ENCODE data around the gene S100A14. TPM values are rescaled to one million over a fixed set of nuclear protein-coding genes. Genes with fewer than 3 reads are reported as not detected.
"Not testable (repeated sequence)": the region's sequence is repeated elsewhere in the genome, so short reads cannot be mapped to it uniquely, and the experiment has no call there.

The S100A14 gene
- polyA plus RNA-seq, 2 donors, result 2,532 to 3,167 TPM

GRCh38 chr1:153640861-153641260 lies 24.7 kb upstream of the S100A14 start:
- H3K36me3 ChIP-seq (ENCODE audit: control insufficient read depth in 2 of 2, insufficient read depth in 2 of 2, low read length in 1 of 2), result peaks cover 26 to 39% of the 10 kb centered on the region in 2 donors
- 70 to 73% methylated on average over 6 of the region's 6 CpGs for WGBS, 2 donors
- no peak overlapping the region for H3K27ac ChIP-seq (ENCODE audit: low read depth in 2 of 2, low read length in 1 of 2)

GRCh38 chr1:153640213-153640612 lies 24.1 kb upstream of the S100A14 start:
- H3K27ac ChIP-seq (ENCODE audit: low read depth in 2 of 2, low read length in 1 of 2), result peak overlapping the region in 1 of 2 donors; percentile 18
- not testable (repeated sequence) for H3K4me1 ChIP-seq (ENCODE audit: control insufficient read depth in 2 of 2, insufficient read depth in 2 of 2, low read length in 1 of 2); H3K27me3 ChIP-seq (ENCODE audit: control insufficient read depth in 1 of 2, insufficient read depth in 2 of 2, low read length in 2 of 2); H3K4me3 ChIP-seq (ENCODE audit: low read depth in 1 of 2, low read length in 2 of 2); H3K9me3 ChIP-seq (ENCODE audit: control insufficient read depth in 2 of 2, insufficient read depth in 1 of 2, low read depth in 1 of 2, low read length in 1 of 2)
- H3K36me3 ChIP-seq (ENCODE audit: control insufficient read depth in 2 of 2, insufficient read depth in 2 of 2, low read length in 1 of 2), result peaks cover 25 to 39% of the 10 kb centered on the region in 2 donors
- 91 to 98% methylated on average over 5 of the region's 5 CpGs for WGBS, 2 donors

More at GRCh38 chr1:153640861-153641260, 24.7 kb upstream of the S100A14 start:
- no peak overlapping the region for H3K4me3 ChIP-seq (ENCODE audit: low read depth in 1 of 2, low read length in 2 of 2)
- no peaks in the 10 kb centered on the region for H3K9me3 ChIP-seq (ENCODE audit: control insufficient read depth in 2 of 2, insufficient read depth in 1 of 2, low read depth in 1 of 2, low read length in 1 of 2)
- H3K4me1 ChIP-seq (ENCODE audit: control insufficient read depth in 2 of 2, insufficient read depth in 2 of 2, low read length in 1 of 2), result no peaks in the 10 kb centered on the region
- no peaks in the 10 kb centered on the region for H3K27me3 ChIP-seq (ENCODE audit: control insufficient read depth in 1 of 2, insufficient read depth in 2 of 2, low read length in 2 of 2)

GRCh38 chr1:153639280-153639679 lies 23.2 kb upstream of the S100A14 start:
- no peaks in the 10 kb centered on the region for H3K9me3 ChIP-seq (ENCODE audit: control insufficient read depth in 2 of 2, insufficient read depth in 1 of 2, low read depth in 1 of 2, low read length in 1 of 2)
- H3K27ac ChIP-seq (ENCODE audit: low read depth in 2 of 2, low read length in 1 of 2), result no peak overlapping the region
- peaks cover 21 to 34% of the 10 kb centered on the region in 2 donors for H3K36me3 ChIP-seq (ENCODE audit: control insufficient read depth in 2 of 2, insufficient read depth in 2 of 2, low read length in 1 of 2)
- H3K4me1 ChIP-seq (ENCODE audit: control insufficient read depth in 2 of 2, insufficient read depth in 2 of 2, low read length in 1 of 2), result no peaks in the 10 kb centered on the region
- WGBS, 2 donors, result 80% methylated on average over 3 of the region's 3 CpGs
- no peak overlapping the region for H3K4me3 ChIP-seq (ENCODE audit: low read depth in 1 of 2, low read length in 2 of 2)
- H3K27me3 ChIP-seq (ENCODE audit: control insufficient read depth in 1 of 2, insufficient read depth in 2 of 2, low read length in 2 of 2), result no peaks in the 10 kb centered on the region

- WGBS, 2 donors, result 64 to 82% methylated on average over 6 of the region's 6 CpGs
- Histone ChIP-seq H3K36me3 (ENCODE audit: control insufficient read depth in 2 of 2, insufficient read depth in 2 of 2, low read length in 1 of 2) (peaks cover 21 to 34% of the 10 kb centered on the region in 2 donors), H3K27ac (ENCODE audit: low read depth in 2 of 2, low read length in 1 of 2) (no peak overlapping the region), H3K9me3 (ENCODE audit: control insufficient read depth in 2 of 2, insufficient read depth in 1 of 2, low read depth in 1 of 2, low read length in 1 of 2) (no peaks in the 10 kb centered on the region), H3K27me3 (ENCODE audit: control insufficient read depth in 1 of 2, insufficient read depth in 2 of 2, low read length in 2 of 2) (no peaks in the 10 kb centered on the region), H3K4me1 (ENCODE audit: control insufficient read depth in 2 of 2, insufficient read depth in 2 of 2, low read length in 1 of 2) (peaks cover 0 to 3% of the 10 kb centered on the region in 2 donors), H3K4me3 (ENCODE audit: low read depth in 1 of 2, low read length in 2 of 2) (no peak overlapping the region)
These were observed 22.1 kb upstream of the S100A14 start for GRCh38 chr1:153638261-153638660.

GRCh38 chr1:153636312-153636711 lies 20.2 kb upstream of the S100A14 start:
- WGBS, 2 donors, result 93 to 95% methylated on average over 9 of the region's 9 CpGs

GRCh38 chr1:153635872-153636271 lies 19.7 kb upstream of the S100A14 start:
- peak overlapping the region; percentile 14 to 42 for H3K27ac ChIP-seq (ENCODE audit: low read depth in 2 of 2, low read length in 1 of 2)
- H3K36me3 ChIP-seq (ENCODE audit: control insufficient read depth in 2 of 2, insufficient read depth in 2 of 2, low read length in 1 of 2), result peaks cover 10 to 22% of the 10 kb centered on the region in 2 donors
- H3K9me3 ChIP-seq (ENCODE audit: control insufficient read depth in 2 of 2, insufficient read depth in 1 of 2, low read depth in 1 of 2, low read length in 1 of 2), result no peaks in the 10 kb centered on the region
- H3K4me3 ChIP-seq (ENCODE audit: low read depth in 1 of 2, low read length in 2 of 2), result peak overlapping the region in 1 of 2 donors; percentile 94
- H3K27me3 ChIP-seq (ENCODE audit: control insufficient read depth in 1 of 2, insufficient read depth in 2 of 2, low read length in 2 of 2), result no peaks in the 10 kb centered on the region
- H3K4me1 ChIP-seq (ENCODE audit: control insufficient read depth in 2 of 2, insufficient read depth in 2 of 2, low read length in 1 of 2), result peaks cover 0 to 4% of the 10 kb centered on the region in 2 donors
- WGBS, 2 donors, result 81 to 86% methylated on average over 7 of the region's 7 CpGs

More at GRCh38 chr1:153636312-153636711, 20.2 kb upstream of the S100A14 start:
- Histone ChIP-seq H3K9me3 (ENCODE audit: control insufficient read depth in 2 of 2, insufficient read depth in 1 of 2, low read depth in 1 of 2, low read length in 1 of 2) (no peaks in the 10 kb centered on the region), H3K4me3 (ENCODE audit: low read depth in 1 of 2, low read length in 2 of 2) (no peak overlapping the region), H3K27me3 (ENCODE audit: control insufficient read depth in 1 of 2, insufficient read depth in 2 of 2, low read length in 2 of 2) (no peaks in the 10 kb centered on the region), H3K36me3 (ENCODE audit: control insufficient read depth in 2 of 2, insufficient read depth in 2 of 2, low read length in 1 of 2) (peaks cover 10 to 24% of the 10 kb centered on the region in 2 donors), H3K27ac (ENCODE audit: low read depth in 2 of 2, low read length in 1 of 2) (peak overlapping the region; percentile 14 to 42), H3K4me1 (ENCODE audit: control insufficient read depth in 2 of 2, insufficient read depth in 2 of 2, low read length in 1 of 2) (peaks cover 0 to 4% of the 10 kb centered on the region in 2 donors)

- Histone ChIP-seq H3K27me3 (ENCODE audit: control insufficient read depth in 1 of 2, insufficient read depth in 2 of 2, low read length in 2 of 2) (no peaks in the 10 kb centered on the region), H3K4me3 (ENCODE audit: low read depth in 1 of 2, low read length in 2 of 2) (peak within 1 kb of the TSS; percentile 72 to 94), H3K9me3 (ENCODE audit: control insufficient read depth in 2 of 2, insufficient read depth in 1 of 2, low read depth in 1 of 2, low read length in 1 of 2) (no peaks in the 10 kb centered on the region), H3K4me1 (ENCODE audit: control insufficient read depth in 2 of 2, insufficient read depth in 2 of 2, low read length in 1 of 2) (peaks cover 0 to 4% of the 10 kb centered on the region in 2 donors), H3K36me3 (ENCODE audit: control insufficient read depth in 2 of 2, insufficient read depth in 2 of 2, low read length in 1 of 2) (peaks cover 5 to 8% of the 10 kb centered on the region in 2 donors), H3K27ac (ENCODE audit: low read depth in 2 of 2, low read length in 1 of 2) (peak within 1 kb of the TSS; percentile 98 to 100)
- 1% methylated on average over 65 of the region's 65 CpGs for WGBS, 2 donors
These were observed 17.9 kb upstream of the S100A14 start, which contains the start of gene CHTOP for GRCh38 chr1:153633754-153634665. TSS of gene CHTOP (plus strand) at chr1:153634066. CDS start at chr1:153636589, 2,523 bp downstream.

- H3K9me3 ChIP-seq (ENCODE audit: control insufficient read depth in 2 of 2, insufficient read depth in 1 of 2, low read depth in 1 of 2, low read length in 1 of 2), result no peaks in the 10 kb centered on the region
- H3K36me3 ChIP-seq (ENCODE audit: control insufficient read depth in 2 of 2, insufficient read depth in 2 of 2, low read length in 1 of 2), result peaks cover 4 to 6% of the 10 kb centered on the region in 2 donors
- H3K27ac ChIP-seq (ENCODE audit: low read depth in 2 of 2, low read length in 1 of 2), result peak overlapping the region; percentile 86 to 100
- H3K4me1 ChIP-seq (ENCODE audit: control insufficient read depth in 2 of 2, insufficient read depth in 2 of 2, low read length in 1 of 2), result peaks cover 0 to 4% of the 10 kb centered on the region in 2 donors
- H3K27me3 ChIP-seq (ENCODE audit: control insufficient read depth in 1 of 2, insufficient read depth in 2 of 2, low read length in 2 of 2), result no peaks in the 10 kb centered on the region
- H3K4me3 ChIP-seq (ENCODE audit: low read depth in 1 of 2, low read length in 2 of 2), result peak overlapping the region; percentile 38 to 49
- 36 to 43% methylated on average over 18 of the region's 18 CpGs for WGBS, 2 donors
These were observed 17.1 kb upstream of the S100A14 start for GRCh38 chr1:153633161-153633753.

GRCh38 chr1:153631047-153632022 lies 15.2 kb upstream of the S100A14 start:
- Histone ChIP-seq H3K9me3 (ENCODE audit: control insufficient read depth in 2 of 2, insufficient read depth in 1 of 2, low read depth in 1 of 2, low read length in 1 of 2) (no peaks in the 10 kb centered on the region), H3K36me3 (ENCODE audit: control insufficient read depth in 2 of 2, insufficient read depth in 2 of 2, low read length in 1 of 2) (peaks cover 0 to 2% of the 10 kb centered on the region in 2 donors), H3K4me3 (ENCODE audit: low read depth in 1 of 2, low read length in 2 of 2) (no peak overlapping the region), H3K27ac (ENCODE audit: low read depth in 2 of 2, low read length in 1 of 2) (no peak overlapping the region), H3K27me3 (ENCODE audit: control insufficient read depth in 1 of 2, insufficient read depth in 2 of 2, low read length in 2 of 2) (no peaks in the 10 kb centered on the region), H3K4me1 (ENCODE audit: control insufficient read depth in 2 of 2, insufficient read depth in 2 of 2, low read length in 1 of 2) (peaks cover 0 to 7% of the 10 kb centered on the region in 2 donors)
- WGBS, 2 donors, result 71 to 72% methylated on average over 10 of the region's 10 CpGs

Data from esophagus (tissue), 2 donors.